ENCODE data around the gene C1orf116. TPM values are rescaled to one million over a fixed set of nuclear protein-coding genes. Genes with fewer than 3 reads are reported as not detected.
"Not testable (repeated sequence)": the region's sequence is repeated elsewhere in the genome, so short reads cannot be mapped to it uniquely, and the experiment has no call there.

C1orf116 gene
- total and polyA plus RNA-seq, 4 donors, result 0.08 to 2.8 (median 0.24) TPM

GRCh38 chr1:207045453-207045852 lies 12.9 kb upstream of the C1orf116 start:
- no peaks in the 10 kb centered on the region for H3K9me3 ChIP-seq (ENCODE audit: control insufficient read depth, low read length)
- H3K27me3 ChIP-seq (ENCODE audit: control insufficient read depth in 1 of 2, insufficient read depth in 2 of 2, low read length in 1 of 2), result no peaks in the 10 kb centered on the region
- intact Hi-C loops (cut with DNase I), result no loop called here
- DNase-seq (no peak), ATAC-seq (ENCODE audit: low FRiP score) (no peak)
- no peak overlapping the region for H3K27ac ChIP-seq (ENCODE audit: low read depth in 1 of 2, low read length in 2 of 2)
- peaks cover 0 to 3% of the 10 kb centered on the region in 2 donors for H3K4me1 ChIP-seq (ENCODE audit: control insufficient read depth in 1 of 2, insufficient read depth in 2 of 2, low read length in 2 of 2)
- H3K4me3 ChIP-seq (ENCODE audit: low read length in 2 of 2), result no peak overlapping the region
- 64 to 67% methylated on average over 2 of the region's 2 CpGs for WGBS, 2 donors
- H3K36me3 ChIP-seq (ENCODE audit: control insufficient read depth in 1 of 2, insufficient read depth in 2 of 2, low read length in 1 of 2), result peaks cover 4% of the 10 kb centered on the region in 2 donors

- H3K9me3 ChIP-seq (ENCODE audit: control insufficient read depth, low read length); H3K4me3 ChIP-seq (ENCODE audit: low read length in 2 of 2); H3K4me1 ChIP-seq (ENCODE audit: control insufficient read depth in 1 of 2, insufficient read depth in 2 of 2, low read length in 2 of 2); ATAC-seq (ENCODE audit: low FRiP score); H3K27me3 ChIP-seq (ENCODE audit: control insufficient read depth in 1 of 2, insufficient read depth in 2 of 2, low read length in 1 of 2); intact Hi-C loops (cut with DNase I); H3K36me3 ChIP-seq (ENCODE audit: control insufficient read depth in 1 of 2, insufficient read depth in 2 of 2, low read length in 1 of 2); H3K27ac ChIP-seq (ENCODE audit: low read depth in 1 of 2, low read length in 2 of 2); DNase-seq: not testable (repeated sequence)
- WGBS, 2 donors, result 85 to 92% methylated on average over 2 of the region's 2 CpGs
Observed at GRCh38 chr1:207041397-207041796, 8.8 kb upstream of the C1orf116 start.

GRCh38 chr1:207040181-207040533 lies 7.6 kb upstream of the C1orf116 start:
- H3K27me3 ChIP-seq (ENCODE audit: control insufficient read depth in 1 of 2, insufficient read depth in 2 of 2, low read length in 1 of 2), result no peaks in the 10 kb centered on the region
- H3K36me3 ChIP-seq (ENCODE audit: control insufficient read depth in 1 of 2, insufficient read depth in 2 of 2, low read length in 1 of 2), result no peaks in the 10 kb centered on the region
- WGBS, 2 donors, result 59 to 63% methylated on average over 3 of the region's 3 CpGs
- H3K4me1 ChIP-seq (ENCODE audit: control insufficient read depth in 1 of 2, insufficient read depth in 2 of 2, low read length in 2 of 2), result no peaks in the 10 kb centered on the region
- no peak overlapping the region for H3K4me3 ChIP-seq (ENCODE audit: low read length in 2 of 2)
- H3K9me3 ChIP-seq (ENCODE audit: control insufficient read depth, low read length), result no peaks in the 10 kb centered on the region
- DNase-seq (no peak), ATAC-seq (ENCODE audit: low FRiP score) (no peak)
- no peak overlapping the region for H3K27ac ChIP-seq (ENCODE audit: low read depth in 1 of 2, low read length in 2 of 2)
- intact Hi-C loops (cut with DNase I), result no loop called here

- Histone ChIP-seq H3K4me1 (ENCODE audit: control insufficient read depth in 1 of 2, insufficient read depth in 2 of 2, low read length in 2 of 2) (no peaks in the 10 kb centered on the region), H3K36me3 (ENCODE audit: control insufficient read depth in 1 of 2, insufficient read depth in 2 of 2, low read length in 1 of 2) (no peaks in the 10 kb centered on the region), H3K9me3 (ENCODE audit: control insufficient read depth, low read length) (no peaks in the 10 kb centered on the region), H3K27ac (ENCODE audit: low read depth in 1 of 2, low read length in 2 of 2) (no peak overlapping the region), H3K27me3 (ENCODE audit: control insufficient read depth in 1 of 2, insufficient read depth in 2 of 2, low read length in 1 of 2) (no peaks in the 10 kb centered on the region), H3K4me3 (ENCODE audit: low read length in 2 of 2) (no peak overlapping the region)
- intact Hi-C loops (cut with DNase I), result no loop called here
- no peak for DNase-seq
- WGBS, 2 donors, result 76 to 78% methylated on average over 4 of the region's 4 CpGs
- ATAC-seq (ENCODE audit: low FRiP score), result no peak
Observed at GRCh38 chr1:207039380-207040180, 7.0 kb upstream of the C1orf116 start.

GRCh38 chr1:207036865-207037264 lies 4.3 kb upstream of the C1orf116 start:
- H3K27me3 ChIP-seq (ENCODE audit: control insufficient read depth in 1 of 2, insufficient read depth in 2 of 2, low read length in 1 of 2), result no peaks in the 10 kb centered on the region
- intact Hi-C loops (cut with DNase I), result no loop called here
- DNase-seq, result no peak
- 88 to 92% methylated on average over 1 of the region's 1 CpG for WGBS, 2 donors
- no peaks in the 10 kb centered on the region for H3K4me1 ChIP-seq (ENCODE audit: control insufficient read depth in 1 of 2, insufficient read depth in 2 of 2, low read length in 2 of 2)
- H3K36me3 ChIP-seq (ENCODE audit: control insufficient read depth in 1 of 2, insufficient read depth in 2 of 2, low read length in 1 of 2), result no peaks in the 10 kb centered on the region
- H3K27ac ChIP-seq (ENCODE audit: low read depth in 1 of 2, low read length in 2 of 2), result no peak overlapping the region
- no peak overlapping the region for H3K4me3 ChIP-seq (ENCODE audit: low read length in 2 of 2)
- no peaks in the 10 kb centered on the region for H3K9me3 ChIP-seq (ENCODE audit: control insufficient read depth, low read length)
- no peak for ATAC-seq (ENCODE audit: low FRiP score)

GRCh38 chr1:207035877-207036551 lies 3.5 kb upstream of the C1orf116 start:
- WGBS, 2 donors, result 86 to 93% methylated on average over 4 of the region's 4 CpGs
- no peak for ATAC-seq (ENCODE audit: low FRiP score)
- intact Hi-C loops (cut with DNase I), result no loop called here

GRCh38 chr1:207034998-207035397 lies 2.4 kb upstream of the C1orf116 start:
- H3K36me3 ChIP-seq (ENCODE audit: control insufficient read depth in 1 of 2, insufficient read depth in 2 of 2, low read length in 1 of 2), result no peaks in the 10 kb centered on the region
- H3K27ac ChIP-seq (ENCODE audit: low read depth in 1 of 2, low read length in 2 of 2), result no peak overlapping the region
- H3K27me3 ChIP-seq (ENCODE audit: control insufficient read depth in 1 of 2, insufficient read depth in 2 of 2, low read length in 1 of 2), result no peaks in the 10 kb centered on the region
- no peak overlapping the region for H3K4me3 ChIP-seq (ENCODE audit: low read length in 2 of 2)
- H3K4me1 ChIP-seq (ENCODE audit: control insufficient read depth in 1 of 2, insufficient read depth in 2 of 2, low read length in 2 of 2), result no peaks in the 10 kb centered on the region
- DNase-seq, result no peak
- no peaks in the 10 kb centered on the region for H3K9me3 ChIP-seq (ENCODE audit: control insufficient read depth, low read length)
- no peak for ATAC-seq (ENCODE audit: low FRiP score)
- intact Hi-C loops (cut with DNase I), result no loop called here

More at GRCh38 chr1:207035877-207036551, 3.5 kb upstream of the C1orf116 start:
- Histone ChIP-seq H3K4me3 (ENCODE audit: low read length in 2 of 2) (no peak overlapping the region), H3K36me3 (ENCODE audit: control insufficient read depth in 1 of 2, insufficient read depth in 2 of 2, low read length in 1 of 2) (no peaks in the 10 kb centered on the region), H3K27ac (ENCODE audit: low read depth in 1 of 2, low read length in 2 of 2) (no peak overlapping the region), H3K4me1 (ENCODE audit: control insufficient read depth in 1 of 2, insufficient read depth in 2 of 2, low read length in 2 of 2) (no peaks in the 10 kb centered on the region), H3K9me3 (ENCODE audit: control insufficient read depth, low read length) (no peaks in the 10 kb centered on the region), H3K27me3 (ENCODE audit: control insufficient read depth in 1 of 2, insufficient read depth in 2 of 2, low read length in 1 of 2) (no peaks in the 10 kb centered on the region)
- no peak for DNase-seq

GRCh38 chr1:207034208-207034607 lies 1.7 kb upstream of the C1orf116 start:
- no peaks in the 10 kb centered on the region for H3K9me3 ChIP-seq (ENCODE audit: control insufficient read depth, low read length)
- no peak overlapping the region for H3K27ac ChIP-seq (ENCODE audit: low read depth in 1 of 2, low read length in 2 of 2)
- H3K27me3 ChIP-seq (ENCODE audit: control insufficient read depth in 1 of 2, insufficient read depth in 2 of 2, low read length in 1 of 2), result no peaks in the 10 kb centered on the region
- no peak for DNase-seq
- H3K4me1 ChIP-seq (ENCODE audit: control insufficient read depth in 1 of 2, insufficient read depth in 2 of 2, low read length in 2 of 2), result no peaks in the 10 kb centered on the region
- H3K4me3 ChIP-seq (ENCODE audit: low read length in 2 of 2), result no peak overlapping the region
- H3K36me3 ChIP-seq (ENCODE audit: control insufficient read depth in 1 of 2, insufficient read depth in 2 of 2, low read length in 1 of 2), result no peaks in the 10 kb centered on the region
- intact Hi-C loops (cut with DNase I), result no loop called here
- WGBS, 2 donors, result 74 to 80% methylated on average over 1 of the region's 1 CpG
- ATAC-seq (ENCODE audit: low FRiP score), result no peak

- no peak overlapping the region for H3K4me3 ChIP-seq (ENCODE audit: low read length in 2 of 2)
- no peaks in the 10 kb centered on the region for H3K9me3 ChIP-seq (ENCODE audit: control insufficient read depth, low read length)
- no peak for ATAC-seq (ENCODE audit: low FRiP score)
- H3K27ac ChIP-seq (ENCODE audit: low read depth in 1 of 2, low read length in 2 of 2), result no peak overlapping the region
- intact Hi-C loops (cut with DNase I), result no loop called here
- no peaks in the 10 kb centered on the region for H3K4me1 ChIP-seq (ENCODE audit: control insufficient read depth in 1 of 2, insufficient read depth in 2 of 2, low read length in 2 of 2)
- H3K27me3 ChIP-seq (ENCODE audit: control insufficient read depth in 1 of 2, insufficient read depth in 2 of 2, low read length in 1 of 2), result no peaks in the 10 kb centered on the region
- 66 to 68% methylated on average over 2 of the region's 2 CpGs for WGBS, 2 donors
- no peak for DNase-seq
- no peaks in the 10 kb centered on the region for H3K36me3 ChIP-seq (ENCODE audit: control insufficient read depth in 1 of 2, insufficient read depth in 2 of 2, low read length in 1 of 2)
Observed at GRCh38 chr1:207033302-207033701, 746 bp upstream of the C1orf116 start.
